Activated CD4-positive, alpha-beta T cell treated with anti-CD3 and anti-CD28 coated beads for 36 hours (primary cell): ENCODE data around the gene PAM. TPM values are rescaled to one million over a fixed set of nuclear protein-coding genes. Genes with fewer than 3 reads are reported as not detected.
"Not testable (repeated sequence)": the region's sequence is repeated elsewhere in the genome, so short reads cannot be mapped to it uniquely, and the experiment has no call there.

ENCODE experiments used
- ATAC-seq: fragments of 200-7000 bp; cut with Tn5 transposase; one replicate; pipeline ENCODE4 v1.10.0; 2021; ENCODE audit warnings: mild to moderate bottlenecking, moderate library complexity
- CTCF ChIA-PET: fragments of 350-600 bp; sonication (Branson Sonifier 250); formaldehyde crosslinking; loops from one replicate; lab custom pipeline; 2021; ENCODE audit warnings: antibody characterized with exemption; lab: Charles Lee
- POLR2A ChIA-PET: fragments of 350-600 bp; sonication (Branson Sonifier 250); formaldehyde crosslinking; loops from one replicate; lab custom pipeline; 2021; ENCODE audit warnings: antibody characterized with exemption, inconsistent platforms; lab: Charles Lee
- DNase-seq: peaks from one replicate; pipeline ENCODE4 v3.0.0-alpha.2; 2020
- H3K27ac Mint-ChIP-seq: one replicate; pipeline ENCODE4 v1.8.0; 2021; ENCODE audit warnings: mixed read lengths
- H3K27me3 Mint-ChIP-seq: one replicate; pipeline ENCODE4 v1.8.0; 2021; ENCODE audit warnings: mixed read lengths
- H3K36me3 Mint-ChIP-seq: one replicate; pipeline ENCODE4 v1.8.0; 2021; ENCODE audit warnings: low read depth, mixed read lengths
- H3K4me1 Mint-ChIP-seq: one replicate; pipeline ENCODE4 v1.8.0; 2021; ENCODE audit warnings: mixed read lengths
- H3K4me3 Mint-ChIP-seq: one replicate; pipeline ENCODE4 v1.8.0; 2021; ENCODE audit warnings: mild to moderate bottlenecking, moderate library complexity, mixed read lengths
- H3K9me3 Mint-ChIP-seq: one replicate; pipeline ENCODE4 v1.8.0; 2021; ENCODE audit warnings: low read depth, mixed read lengths
- intact Hi-C, 2 experiments: fragments of 100-400 bp; cut with DNase I in 1 of 2; cut with micrococcal nuclease in 1 of 2; formaldehyde crosslinking; loops; one replicate each; pipeline versions ENCODE4 v1.14.2 to v1.15.1; 2022 to 2024; cut with DNase I, micrococcal nuclease
- total RNA-seq, 2 experiments: library from RNA; stranded (reverse); gene quantifications; one replicate each; pipeline ENCODE4 v1.2.3, GENCODE V29; 2021

Gene PAM
- total RNA-seq, 2 experiments from 2014 or later = 54.0 to 68.3 TPM

GRCh38 chr5:102733534-102733933 is 21.6 kb upstream of the PAM start:
- Mint-ChIP-seq H3K36me3 (no peaks in the 10 kb centered on the region), H3K27me3 (peaks cover 12% of the 10 kb centered on the region), H3K4me3 (no peak overlapping the region), H3K27ac (no peak overlapping the region), H3K4me1 (no peaks in the 10 kb centered on the region), H3K9me3 (no peaks in the 10 kb centered on the region)
- ChIA-PET CTCF (interaction anchor here (0.8 kb wide), 1 partner anchor 49 kb away, joined by 3 read pairs; no protein-coding TSS in a partner anchor), POLR2A (no interaction called here)
- no peak for ATAC-seq
- no peak for DNase-seq
- intact Hi-C loops = no loop called here

- POLR2A ChIA-PET = no interaction called here
- Mint-ChIP-seq H3K9me3 (no peaks in the 10 kb centered on the region), H3K4me3 (no peak overlapping the region), H3K36me3 (no peaks in the 10 kb centered on the region), H3K27ac (no peak overlapping the region), H3K27me3 (peaks cover 7% of the 10 kb centered on the region), H3K4me1 (no peaks in the 10 kb centered on the region)
- ATAC-seq (no peak), DNase-seq (no peak)
- CTCF ChIA-PET = no interaction called here
- intact Hi-C loops = no loop called here
Measured at GRCh38 chr5:102737161-102737560, 17.9 kb upstream of the PAM start.

DNA sequence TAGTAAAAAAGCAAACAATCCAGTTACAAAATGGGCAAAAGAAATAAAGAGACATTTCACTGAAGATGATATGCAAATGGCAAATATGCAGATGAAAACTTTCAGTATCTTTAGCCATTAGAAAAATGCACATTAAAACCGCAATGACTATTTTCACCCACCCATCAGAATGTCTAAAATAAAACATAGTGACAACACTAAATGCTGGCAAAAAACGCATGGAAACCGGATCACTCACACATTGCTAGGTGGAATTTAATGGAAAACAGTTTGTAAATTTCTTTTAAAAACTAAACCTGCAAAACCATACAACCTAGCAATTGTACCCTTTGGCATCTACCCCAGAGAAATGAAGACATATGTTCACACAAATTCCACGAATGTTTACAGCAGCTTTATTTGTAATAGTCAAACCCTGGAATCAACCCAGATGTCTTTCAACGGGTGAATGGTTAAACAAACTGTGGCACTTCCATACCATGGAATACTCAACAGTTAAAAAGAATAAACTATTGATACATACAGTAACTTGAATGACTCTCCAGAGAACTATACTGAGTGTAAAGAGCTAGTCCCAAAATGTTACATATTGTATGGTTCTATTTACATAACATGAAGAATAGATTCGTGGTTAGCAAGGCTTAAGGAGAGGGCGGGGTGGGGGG is 17.2 kb upstream of the PAM start:
- ChIA-PET POLR2A (no interaction called here), CTCF (no interaction called here)
- H3K27me3 Mint-ChIP-seq = peaks cover 7% of the 10 kb centered on the region
- intact Hi-C loops = no loop called here
- H3K4me1 Mint-ChIP-seq = no peaks in the 10 kb centered on the region
- H3K4me3 Mint-ChIP-seq = no peak overlapping the region
- no peak for ATAC-seq
- no peaks in the 10 kb centered on the region for H3K36me3 Mint-ChIP-seq
- DNase-seq = no peak
- no peak overlapping the region for H3K27ac Mint-ChIP-seq
- H3K9me3 Mint-ChIP-seq = no peaks in the 10 kb centered on the region

- CTCF ChIA-PET = no interaction called here
- peaks cover 5% of the 10 kb centered on the region for H3K27me3 Mint-ChIP-seq
- intact Hi-C loops = no loop called here
Measured at GRCh38 chr5:102740515-102740914, 14.6 kb upstream of the PAM start.

GRCh38 chr5:102742215-102742614 is 12.9 kb upstream of the PAM start:
- CTCF ChIA-PET = interaction anchor here (0.9 kb wide), 1 partner anchor 16 kb away, joined by 3 read pairs; no protein-coding TSS in a partner anchor
- ATAC-seq (no peak), DNase-seq (no peak)
- intact Hi-C loops = no loop called here
- H3K27me3 Mint-ChIP-seq = peaks cover 3% of the 10 kb centered on the region
- no peak overlapping the region for H3K4me3 Mint-ChIP-seq
- POLR2A ChIA-PET = no interaction called here
- peaks cover 2% of the 10 kb centered on the region for H3K4me1 Mint-ChIP-seq
- H3K36me3 Mint-ChIP-seq = no peaks in the 10 kb centered on the region
- no peak overlapping the region for H3K27ac Mint-ChIP-seq
- H3K9me3 Mint-ChIP-seq = no peaks in the 10 kb centered on the region

More at GRCh38 chr5:102740515-102740914, 14.6 kb upstream of the PAM start:
- no peaks in the 10 kb centered on the region for H3K4me1 Mint-ChIP-seq
- ATAC-seq = no peak
- DNase-seq = no peak
- no peaks in the 10 kb centered on the region for H3K36me3 Mint-ChIP-seq
- H3K4me3 Mint-ChIP-seq = no peak overlapping the region
- POLR2A ChIA-PET = no interaction called here
- H3K9me3 Mint-ChIP-seq = no peaks in the 10 kb centered on the region
- no peak overlapping the region for H3K27ac Mint-ChIP-seq

DNA sequence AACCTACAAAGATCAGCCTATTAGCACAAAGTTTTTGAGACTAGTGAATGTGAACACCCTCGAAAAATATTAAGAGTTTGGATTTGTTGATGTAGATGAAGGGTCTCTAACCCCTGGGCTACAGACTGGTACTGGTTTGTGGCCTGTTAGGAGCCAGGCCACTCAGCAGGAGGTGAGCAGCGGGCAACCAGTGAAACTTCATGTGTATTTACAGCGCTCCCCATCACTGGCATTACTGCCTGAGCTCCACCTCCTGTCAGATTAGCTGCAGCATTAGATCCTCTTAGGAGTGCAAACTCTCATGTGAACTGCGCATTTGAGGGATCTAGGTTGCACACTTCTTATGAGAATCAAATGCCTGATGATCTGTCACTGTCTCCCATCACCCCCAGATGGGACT is 11.2 kb upstream of the PAM start:
- DNase-seq = no peak
- intact Hi-C loops = no loop called here
- H3K36me3 Mint-ChIP-seq = no peaks in the 10 kb centered on the region
- ChIA-PET POLR2A (no interaction called here), CTCF (no interaction called here)
- no peak overlapping the region for H3K4me3 Mint-ChIP-seq
- no peak for ATAC-seq
- no peak overlapping the region for H3K27ac Mint-ChIP-seq
- H3K27me3 Mint-ChIP-seq = no peaks in the 10 kb centered on the region
- H3K9me3 Mint-ChIP-seq = no peaks in the 10 kb centered on the region
- peaks cover 13% of the 10 kb centered on the region for H3K4me1 Mint-ChIP-seq

GRCh38 chr5:102747386-102748166 is 7.5 kb upstream of the PAM start:
- no peaks in the 10 kb centered on the region for H3K9me3 Mint-ChIP-seq
- H3K4me1 Mint-ChIP-seq = peaks cover 13% of the 10 kb centered on the region
- ATAC-seq = peak; percentile 58
- intact Hi-C loops = no loop called here
- no peak overlapping the region for H3K4me3 Mint-ChIP-seq
- ChIA-PET POLR2A (interaction anchor here (0.6 kb wide), 1 partner anchor 20 kb away, joined by 3 read pairs; no protein-coding TSS in a partner anchor), CTCF (interaction anchor here (0.8 to 1.5 kb wide), 5 partner anchors 9 to 392 kb away, joined by 3 to 5 read pairs (median 3); no protein-coding TSS in a partner anchor)
- no peak for DNase-seq
- H3K27ac Mint-ChIP-seq = no peak overlapping the region
- no peaks in the 10 kb centered on the region for H3K27me3 Mint-ChIP-seq
- no peaks in the 10 kb centered on the region for H3K36me3 Mint-ChIP-seq

DNA sequence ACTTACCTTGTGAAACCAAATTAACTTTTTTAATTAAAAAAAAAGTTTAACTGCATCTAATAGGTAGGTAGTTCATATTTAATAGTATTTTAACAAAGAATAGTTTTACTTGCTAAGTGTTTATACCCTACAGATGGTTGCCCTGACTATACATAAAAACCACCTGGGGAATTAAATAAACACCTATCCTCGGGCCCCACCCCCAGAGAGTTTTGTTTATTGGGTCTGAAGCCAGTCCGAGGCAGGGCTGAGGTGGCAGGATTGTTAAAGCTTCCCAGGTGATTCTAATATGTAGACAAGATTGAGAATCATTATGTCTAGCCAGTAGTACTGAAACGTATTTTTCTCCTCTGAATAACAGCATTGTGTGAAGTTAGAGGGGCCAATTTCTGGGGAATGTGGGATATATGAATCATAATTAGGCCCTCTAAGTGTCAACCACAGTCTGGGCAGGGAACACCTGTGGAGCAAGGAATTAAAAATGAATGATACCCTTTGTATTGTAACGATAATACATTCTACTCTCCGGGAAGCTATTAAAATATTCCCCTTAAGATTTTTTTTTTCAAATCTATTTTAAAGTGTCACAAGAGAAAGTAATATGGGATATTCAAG is 5.6 kb upstream of the PAM start:
- CTCF ChIA-PET = interaction anchor here (1.5 kb wide), 1 partner anchor 14 kb away, joined by 4 read pairs; no protein-coding TSS in a partner anchor
- ATAC-seq = no peak
- intact Hi-C loops = loop anchor here in 1 of 2 experiments (10.0 kb wide), 1 partner anchor 1845 kb away; the partner anchor contains the start of gene ST8SIA4

DNA sequence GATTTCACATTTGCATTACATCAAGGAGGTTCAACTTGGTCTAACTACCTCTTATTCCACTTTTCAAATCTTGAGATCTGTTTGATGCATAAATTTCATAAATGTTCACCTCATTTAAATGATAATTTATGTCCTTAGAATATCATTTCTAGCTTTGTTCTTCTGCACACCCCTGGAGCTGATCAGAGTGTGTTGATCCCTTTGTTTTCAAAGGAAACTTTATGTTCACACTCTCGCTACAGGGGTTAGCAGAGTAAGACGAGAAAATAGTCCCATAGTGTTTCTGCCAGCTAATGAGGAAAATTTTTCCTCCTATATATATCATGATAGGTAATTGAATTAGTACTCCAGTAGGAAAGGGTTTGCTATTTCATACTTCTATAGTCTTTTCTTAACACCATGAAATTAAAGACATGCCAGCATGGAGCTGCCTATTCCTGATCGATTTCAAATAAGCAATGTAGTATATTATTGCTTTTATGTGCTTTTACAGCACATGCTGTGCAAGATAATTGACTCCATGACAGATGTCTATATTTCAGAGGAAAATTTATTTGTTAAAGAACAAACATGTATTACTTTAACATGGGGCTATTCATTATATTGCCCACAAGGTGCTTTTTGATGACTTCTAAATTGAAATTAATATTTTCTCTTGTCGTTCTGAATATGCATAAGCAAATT is 4.8 kb upstream of the PAM start:
- H3K4me1 Mint-ChIP-seq = peaks cover 28% of the 10 kb centered on the region
- H3K36me3 Mint-ChIP-seq = peaks cover 3% of the 10 kb centered on the region
- ChIA-PET CTCF (interaction anchor here (1.5 kb wide), 2 partner anchors 13 to 30 kb away, joined by 4 read pairs; no protein-coding TSS in a partner anchor), POLR2A (no interaction called here)
- DNase-seq = no peak
- intact Hi-C loops = loop anchor here in 1 of 2 experiments (10.0 kb wide), 1 partner anchor 1845 kb away; the partner anchor contains the start of gene ST8SIA4
- peaks cover 2% of the 10 kb centered on the region for H3K9me3 Mint-ChIP-seq
- no peak overlapping the region for H3K4me3 Mint-ChIP-seq
- H3K27me3 Mint-ChIP-seq = peaks cover 9% of the 10 kb centered on the region
- H3K27ac Mint-ChIP-seq = no peak overlapping the region
- ATAC-seq = no peak

More for the DNA sequence above, 5.6 kb upstream of the PAM start:
- no peak overlapping the region for H3K4me3 Mint-ChIP-seq
- H3K36me3 Mint-ChIP-seq = peaks cover 3% of the 10 kb centered on the region
- H3K27me3 Mint-ChIP-seq = peaks cover 9% of the 10 kb centered on the region
- POLR2A ChIA-PET = no interaction called here
- no peak overlapping the region for H3K27ac Mint-ChIP-seq
- peaks cover 2% of the 10 kb centered on the region for H3K9me3 Mint-ChIP-seq
- H3K4me1 Mint-ChIP-seq = peaks cover 26% of the 10 kb centered on the region
- no peak for DNase-seq

DNA sequence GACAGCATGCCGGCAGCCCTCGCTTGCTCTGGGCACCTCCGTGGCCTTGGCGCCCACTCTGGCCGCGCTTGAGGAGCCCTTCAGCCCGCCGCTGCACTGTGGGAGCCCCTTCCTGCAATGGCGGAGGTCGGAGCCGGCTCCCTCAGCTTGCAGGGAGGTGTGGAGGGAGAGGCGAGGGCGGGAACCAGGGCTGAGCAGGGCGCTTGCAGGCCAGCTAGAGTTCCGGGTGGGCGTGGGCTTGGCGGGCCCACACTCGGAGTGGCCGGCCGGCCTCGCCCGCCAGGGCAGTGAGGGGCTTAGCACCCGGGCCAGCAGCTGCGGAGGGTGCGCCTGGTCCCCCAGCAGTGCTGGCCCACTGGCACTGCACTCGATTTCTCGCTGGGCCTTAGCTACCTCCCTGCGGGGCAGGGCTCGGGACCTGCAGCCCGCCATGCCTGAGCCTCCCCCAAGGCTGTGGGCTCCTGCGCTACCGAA is 3.2 kb upstream of the PAM start:
- DNase-seq, H3K9me3 Mint-ChIP-seq, H3K36me3 Mint-ChIP-seq, H3K27ac Mint-ChIP-seq, H3K4me3 Mint-ChIP-seq, H3K27me3 Mint-ChIP-seq, ATAC-seq, POLR2A ChIA-PET: not testable (repeated sequence)
- peaks cover 33% of the 10 kb centered on the region for H3K4me1 Mint-ChIP-seq
- CTCF ChIA-PET = interaction anchor here (0.7 kb wide), 1 partner anchor 70 kb away, joined by 4 read pairs; no protein-coding TSS in a partner anchor
- intact Hi-C loops = loop anchor here in 1 of 2 experiments (10.0 kb wide), 1 partner anchor 1847 kb away; the partner anchor contains the start of gene ST8SIA4
